Activated naive CD4-positive, alpha-beta T cell treated with anti-CD3 and anti-CD28 coated beads, Interleukin-2, amount 50 U/mL, for 16 hours (primary cell): Measurements from ENCODE around the gene SERPINA10.
"Not testable (repeated sequence)": the region's sequence is repeated elsewhere in the genome, so short reads cannot be mapped to it uniquely, and the experiment has no call there.

Experiments
- DNase-seq: peaks from one replicate; pipeline ENCODE4 v3.0.0-alpha.2; 2020

The SERPINA10 gene

DNA sequence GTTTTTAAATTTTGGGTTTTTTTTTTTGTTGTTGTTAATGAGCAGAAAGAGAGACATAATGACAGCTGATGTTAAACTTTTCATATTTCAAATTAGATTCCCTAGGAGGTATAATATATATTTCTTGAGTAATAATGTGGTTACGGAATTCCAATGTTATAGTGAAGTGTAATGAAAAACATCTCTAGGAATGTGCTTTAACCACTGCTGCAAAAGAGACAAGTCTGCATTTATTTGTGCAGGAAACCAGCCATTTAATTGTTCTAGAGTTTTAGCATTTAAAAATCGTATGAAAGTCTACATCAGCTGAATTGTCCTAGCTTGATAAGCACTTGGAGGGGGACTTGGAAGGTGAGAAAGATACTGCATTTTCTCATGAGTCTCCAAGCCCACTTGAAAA lies 14.3 kb downstream of the SERPINA10 start:
- no peak for DNase-seq

DNA sequence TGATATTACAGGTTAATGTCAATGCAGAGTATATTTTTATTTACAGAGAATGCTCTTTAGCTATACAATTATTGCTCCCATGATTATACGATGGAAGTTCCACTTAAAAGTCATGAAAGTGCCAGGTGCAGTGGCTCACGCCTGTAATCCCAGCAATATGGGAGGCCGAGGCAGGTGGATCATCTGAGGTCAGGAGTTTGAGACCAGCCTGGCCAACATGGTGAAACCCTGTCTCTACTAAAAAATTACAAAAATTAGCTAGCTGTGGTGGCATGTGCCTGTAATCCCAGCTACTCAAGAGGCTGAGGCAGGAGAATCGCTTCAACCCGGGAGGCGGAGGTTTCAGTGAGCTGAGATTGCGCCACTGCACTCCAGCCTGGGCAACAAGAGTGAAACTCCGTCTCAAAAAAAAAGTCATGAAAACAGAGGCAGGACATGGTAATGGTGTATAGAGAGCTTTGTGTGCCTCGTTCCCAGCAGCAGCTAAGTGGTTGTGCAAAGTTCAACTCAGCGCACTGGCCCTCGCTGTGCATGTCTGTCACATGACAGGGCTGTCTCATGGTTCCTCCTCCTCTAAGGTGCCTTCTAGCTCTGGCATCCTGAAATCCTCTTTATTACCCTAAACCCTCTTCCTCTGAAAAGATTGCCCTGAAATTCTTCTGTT lies 16.0 kb downstream of the SERPINA10 start:
- DNase-seq: not testable (repeated sequence)

DNA sequence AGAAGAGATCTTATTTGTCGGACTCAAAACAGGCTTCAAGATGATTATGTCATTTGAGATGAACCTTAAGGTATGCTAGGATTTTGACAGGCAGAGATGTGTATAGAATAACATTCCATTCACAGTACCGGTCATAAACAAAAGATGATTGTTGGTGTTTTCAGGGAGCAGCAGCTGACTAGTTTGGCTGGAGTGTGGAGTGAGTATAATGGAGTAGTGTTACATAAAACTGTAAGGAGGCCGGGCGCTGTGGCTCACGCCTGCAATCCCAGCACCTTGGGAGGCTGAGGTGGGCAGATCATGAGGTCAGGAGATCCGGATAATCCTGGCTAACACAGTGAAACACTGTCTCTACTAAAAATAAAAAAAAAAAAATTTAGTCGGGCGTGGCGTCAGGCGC lies 23.9 kb downstream of the SERPINA10 start:
- no peak for DNase-seq

DNA sequence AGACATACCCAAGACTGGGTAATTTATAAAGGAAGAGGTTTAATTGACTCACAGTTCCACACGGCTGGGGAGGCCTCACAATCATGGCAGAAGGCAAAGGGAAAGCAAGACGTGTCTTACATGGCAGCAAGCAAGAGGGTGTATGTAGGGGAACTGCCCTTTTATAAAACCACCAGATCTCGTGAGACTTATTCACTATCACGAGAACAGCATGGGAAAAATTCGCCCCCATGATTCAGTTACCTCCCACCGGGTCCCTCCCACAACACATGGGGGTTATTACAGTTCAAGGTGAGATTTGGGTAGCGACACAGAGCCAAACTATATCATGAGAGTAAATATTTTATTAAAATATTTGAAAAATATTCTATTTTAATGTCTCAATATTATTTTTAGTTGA lies 24.5 kb downstream of the SERPINA10 start:
- not testable (repeated sequence) for DNase-seq

DNA sequence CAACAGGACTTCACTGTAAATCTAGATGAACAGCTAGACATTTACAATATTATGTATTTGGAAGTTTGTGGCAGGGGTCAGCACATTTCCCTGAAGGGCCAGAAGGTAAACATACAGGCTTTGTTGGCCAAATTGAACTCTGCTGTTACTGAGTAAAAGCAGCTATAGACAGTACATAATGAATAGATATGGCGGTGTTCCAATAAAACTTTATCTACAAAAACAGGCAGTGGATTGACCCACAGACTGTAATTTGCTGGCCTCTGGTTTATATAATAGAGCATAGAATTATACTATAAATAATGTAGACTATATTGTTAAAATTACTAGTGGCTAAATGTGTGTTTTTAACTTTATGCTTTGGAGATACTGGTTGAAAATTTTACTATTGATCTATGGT lies 25.7 kb downstream of the SERPINA10 start:
- DNase-seq: no peak

DNA sequence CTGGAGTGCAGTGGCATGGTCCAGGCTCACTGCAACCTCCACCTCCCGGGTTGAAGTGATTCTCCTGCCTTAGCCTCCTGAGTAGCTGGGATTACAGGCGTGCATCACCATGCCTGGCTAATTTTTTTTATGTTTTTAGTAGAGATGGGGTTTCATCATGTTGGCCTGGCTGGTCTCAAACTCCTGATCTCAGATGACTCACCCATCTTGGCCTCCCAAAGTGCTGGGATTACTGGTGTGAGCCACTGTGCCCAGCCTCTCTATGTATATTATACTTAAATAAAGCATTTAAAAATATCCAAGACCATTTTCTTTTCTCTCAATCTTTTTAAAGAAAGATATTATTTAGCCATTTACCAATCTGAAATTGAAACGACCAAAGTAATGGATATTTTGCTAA lies 28.9 kb downstream of the SERPINA10 start:
- not testable (repeated sequence) for DNase-seq

GRCh38 chr14:94244182-94244581 lies 48.9 kb downstream of the SERPINA10 start:
- no peak for DNase-seq

DNA sequence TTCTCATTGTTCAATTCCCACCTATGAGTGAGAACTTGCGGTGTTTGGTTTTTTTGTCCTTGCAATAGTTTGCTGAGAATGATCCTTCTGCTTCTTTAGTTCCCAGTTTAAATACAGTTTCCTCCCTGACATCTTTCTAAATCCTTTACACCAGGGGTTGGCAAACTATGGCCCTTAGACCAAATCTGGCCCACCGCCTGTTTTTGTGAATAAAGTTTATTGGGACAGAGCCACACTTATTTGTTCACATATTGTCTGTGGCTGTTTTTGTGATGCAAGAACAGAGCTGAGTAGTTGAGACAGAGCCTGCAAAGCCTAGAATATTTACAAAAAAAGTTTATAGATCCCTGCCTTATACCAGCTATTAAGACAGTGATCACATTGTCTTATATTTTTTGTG lies 53.7 kb downstream of the SERPINA10 start:
- no peak for DNase-seq

DNA sequence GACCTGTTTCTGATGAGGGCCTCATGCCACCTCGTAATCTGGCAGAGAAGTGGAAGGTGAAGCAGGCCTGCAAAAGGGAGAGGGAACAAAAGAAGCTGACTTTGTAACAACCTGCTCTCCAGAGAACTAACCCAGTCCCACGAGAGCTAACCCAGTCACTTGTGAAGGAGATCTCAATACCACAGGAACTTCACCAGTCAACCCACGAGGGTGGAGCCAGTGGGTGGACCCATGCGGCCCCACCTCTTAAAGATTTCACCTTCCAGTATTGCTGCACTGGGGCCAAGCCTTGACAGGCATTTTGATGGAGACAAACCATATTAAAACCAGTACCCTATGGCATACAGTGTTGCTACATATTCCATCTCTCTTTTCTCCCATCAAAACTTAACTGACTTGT lies 55.1 kb downstream of the SERPINA10 start:
- no peak for DNase-seq

DNA sequence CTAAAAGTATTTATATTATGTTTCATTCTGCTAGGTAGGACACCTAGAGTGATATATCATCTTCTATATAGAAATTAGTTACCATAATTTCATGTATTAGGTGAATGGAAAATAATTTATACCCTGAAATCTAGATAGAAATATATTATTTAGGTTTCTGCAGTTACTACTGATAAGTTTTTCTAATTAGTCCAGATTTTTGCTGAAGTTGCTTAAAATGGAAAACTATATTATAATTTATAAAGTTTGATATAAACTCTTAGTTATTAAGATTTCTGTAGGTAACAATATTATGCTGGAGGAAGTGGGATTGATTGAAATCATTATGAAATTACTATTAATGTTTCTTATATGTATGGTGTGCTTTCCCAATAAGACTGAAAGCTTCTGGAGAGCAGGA lies 56.0 kb downstream of the SERPINA10 start:
- DNase-seq: no peak
